Measurements from ENCODE around the gene TRPM3.

TRPM3 gene

GRCh38 chr9:71121275-71122021 is at the start of gene TRPM3:
Gene TRPM3, minus strand, starts transcription at chr9:71121621. Its CDS starts 267 bp downstream, at chr9:71121354.
- no peak for DNase-seq (ENCODE audit: low spot score)
- in situ Hi-C loops (cut with MboI; ENCODE audit: low pct_unique_long_range_greater_than_20kb, low sequenced_read_pairs, unreplicated experiment): no loop called here

DNA sequence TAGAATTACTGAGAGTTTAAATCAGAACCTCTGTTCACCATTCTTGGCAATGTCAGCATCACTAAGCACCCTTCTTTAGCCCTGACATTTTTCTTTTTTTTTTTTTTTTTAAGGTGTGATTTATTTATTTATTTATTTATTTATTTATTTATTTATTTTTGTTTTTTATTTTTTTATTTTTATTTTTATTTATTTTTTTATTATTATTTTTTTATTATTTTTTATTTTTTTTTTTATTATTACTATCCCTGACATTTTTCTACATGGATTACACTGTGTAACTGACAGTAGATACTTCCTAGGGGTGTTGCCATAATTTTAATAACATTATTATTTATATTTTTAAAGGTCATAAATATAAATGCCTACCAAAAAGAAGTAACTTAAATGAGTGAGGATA is 47.0 kb upstream of the TRPM3 start:
- no peak for TF ChIP-seq CTCF (IDR thresholded peaks at IDR 0.05; ENCODE audit: extremely low read depth, insufficient read depth, missing control alignments)
- in situ Hi-C loops (cut with MboI; ENCODE audit: low pct_unique_long_range_greater_than_20kb, low sequenced_read_pairs, unreplicated experiment): no loop called here

More at GRCh38 chr9:71121275-71122021, at the start of gene TRPM3:
- TF ChIP-seq CTCF (IDR thresholded peaks at IDR 0.05; ENCODE audit: extremely low read depth, insufficient read depth, missing control alignments): no peak

GRCh38 chr9:71162126-71162525 is 40.7 kb upstream of the TRPM3 start:
- no peak for TF ChIP-seq CTCF (IDR thresholded peaks at IDR 0.05; ENCODE audit: extremely low read depth, insufficient read depth, missing control alignments)
- DNase-seq (ENCODE audit: low spot score): no peak
- in situ Hi-C loops (cut with MboI; ENCODE audit: low pct_unique_long_range_greater_than_20kb, low sequenced_read_pairs, unreplicated experiment): no loop called here

More for the DNA sequence above, 47.0 kb upstream of the TRPM3 start:
- no peak for DNase-seq (ENCODE audit: low spot score)

DNA sequence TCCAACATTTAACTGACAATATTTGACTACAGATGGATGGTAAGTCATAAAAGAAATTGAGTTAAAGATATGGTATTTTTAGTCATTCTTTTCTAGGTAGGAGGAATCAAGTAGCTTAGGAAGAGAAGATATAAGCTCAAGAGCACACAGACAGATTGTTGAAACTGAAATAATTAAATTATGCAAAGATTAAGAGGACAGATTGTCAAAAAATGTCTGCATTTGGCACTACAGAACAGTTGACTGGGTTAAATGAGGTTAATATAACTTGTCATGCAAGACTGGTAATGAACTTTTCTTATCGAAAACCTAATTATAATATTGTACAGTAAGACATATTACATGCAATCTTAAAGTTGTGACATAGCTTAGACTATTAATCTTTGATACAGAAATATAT is 36.3 kb upstream of the TRPM3 start:
- no peak for DNase-seq (ENCODE audit: low spot score)
- no peak for TF ChIP-seq CTCF (IDR thresholded peaks at IDR 0.05; ENCODE audit: extremely low read depth, insufficient read depth, missing control alignments)
- in situ Hi-C loops (cut with MboI; ENCODE audit: low pct_unique_long_range_greater_than_20kb, low sequenced_read_pairs, unreplicated experiment): no loop called here

DNA sequence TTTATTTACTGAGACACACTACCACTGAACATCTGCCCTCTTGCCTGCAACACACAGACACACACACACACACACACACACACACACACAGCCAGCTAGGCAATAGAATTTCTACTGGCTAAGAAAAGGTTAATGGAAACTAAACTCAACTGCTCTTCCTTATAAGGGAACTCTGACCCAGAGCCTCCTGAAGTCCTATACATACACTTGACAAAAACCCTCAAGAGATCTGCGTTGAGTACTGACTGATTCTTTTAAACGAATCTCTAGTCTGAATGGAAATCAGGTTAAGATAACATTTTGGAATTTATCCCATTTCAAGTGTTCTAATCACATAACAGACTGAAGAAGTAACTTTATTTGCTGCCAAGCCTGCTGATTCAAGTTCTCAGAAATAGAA is 25.9 kb upstream of the TRPM3 start:
- TF ChIP-seq CTCF (IDR thresholded peaks at IDR 0.05; ENCODE audit: extremely low read depth, insufficient read depth, missing control alignments): no peak
- in situ Hi-C loops (cut with MboI; ENCODE audit: low pct_unique_long_range_greater_than_20kb, low sequenced_read_pairs, unreplicated experiment): no loop called here
- DNase-seq (ENCODE audit: low spot score): no peak

GRCh38 chr9:71146511-71146910 is 25.1 kb upstream of the TRPM3 start:
- DNase-seq (ENCODE audit: low spot score): no peak
- in situ Hi-C loops (cut with MboI; ENCODE audit: low pct_unique_long_range_greater_than_20kb, low sequenced_read_pairs, unreplicated experiment): no loop called here
- no peak for TF ChIP-seq CTCF (IDR thresholded peaks at IDR 0.05; ENCODE audit: extremely low read depth, insufficient read depth, missing control alignments)
